GM18873 (cell line): ENCODE measurements around the gene CA9.

Experiments
- ATAC-seq: cut with Tn5 transposase; IDR thresholded peaks from one replicate; pipeline ENCODE4 v1.9.1; 2021; ENCODE audit warnings: mild to moderate bottlenecking, moderate library complexity, moderate number of reproducible peaks; ENCODE audit not compliant: unreplicated experiment, low FRiP score

Gene CA9

DNA sequence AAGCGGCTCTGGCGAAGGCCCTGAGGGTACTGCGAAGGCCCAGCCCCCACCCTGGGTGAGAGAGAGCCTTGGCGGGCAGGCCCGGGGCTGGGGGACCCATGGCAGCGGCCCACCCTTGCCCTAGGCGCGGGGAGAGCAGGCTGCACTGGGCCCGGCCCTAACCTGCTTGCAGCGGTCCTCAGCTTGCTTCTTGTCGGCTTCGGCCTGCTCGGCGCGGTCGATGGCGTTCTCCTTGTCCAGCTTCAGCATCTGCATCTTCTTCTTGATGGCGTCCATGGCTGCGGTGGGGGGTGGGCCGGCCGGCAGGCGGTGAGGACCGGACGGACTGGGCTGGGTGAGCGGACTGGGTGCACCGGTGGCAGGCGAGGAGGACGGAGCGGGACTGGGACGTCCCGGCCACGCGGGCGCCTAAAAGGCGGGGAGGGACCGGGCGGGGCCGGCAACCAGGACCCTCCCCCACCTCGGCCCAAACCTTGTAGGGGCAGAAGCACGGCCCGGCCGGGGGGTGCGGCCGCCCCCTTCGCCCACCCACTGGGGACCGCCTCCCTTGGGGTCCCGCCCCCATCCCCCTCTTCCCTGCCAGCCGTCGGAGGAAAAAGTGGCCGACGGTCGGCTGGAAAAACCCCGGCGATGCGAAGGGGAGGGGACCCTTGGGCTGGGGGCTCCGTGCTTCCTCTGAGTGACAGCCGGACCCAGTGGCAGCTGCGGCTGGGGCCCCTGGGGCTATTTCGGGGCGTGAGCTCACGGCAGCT is 16.0 kb downstream of the CA9 start, which contains the start of gene TPM2:
TSS of gene TPM2 (minus strand) at position 384 of the 752 bp plus-strand sequence. CDS start at position 276, 108 bp downstream.
- ATAC-seq = no peak

DNA sequence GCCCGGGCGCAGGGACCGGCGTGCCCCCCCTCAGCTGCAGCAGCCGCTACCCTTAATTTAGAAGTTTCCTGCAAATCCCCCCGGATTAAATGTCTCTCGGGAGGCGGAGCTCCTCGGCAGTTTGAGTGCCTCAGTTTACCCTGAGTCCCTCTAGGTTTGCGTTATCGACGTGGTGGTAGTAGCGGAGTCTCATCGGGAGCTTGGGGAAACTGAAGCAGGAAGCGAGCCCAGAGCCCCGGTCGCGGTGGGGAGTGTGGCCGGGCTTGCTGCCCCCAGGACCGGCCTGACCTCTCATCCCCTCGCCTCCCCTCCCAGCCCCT is 16.5 kb downstream of the CA9 start:
- ATAC-seq = no peak

DNA sequence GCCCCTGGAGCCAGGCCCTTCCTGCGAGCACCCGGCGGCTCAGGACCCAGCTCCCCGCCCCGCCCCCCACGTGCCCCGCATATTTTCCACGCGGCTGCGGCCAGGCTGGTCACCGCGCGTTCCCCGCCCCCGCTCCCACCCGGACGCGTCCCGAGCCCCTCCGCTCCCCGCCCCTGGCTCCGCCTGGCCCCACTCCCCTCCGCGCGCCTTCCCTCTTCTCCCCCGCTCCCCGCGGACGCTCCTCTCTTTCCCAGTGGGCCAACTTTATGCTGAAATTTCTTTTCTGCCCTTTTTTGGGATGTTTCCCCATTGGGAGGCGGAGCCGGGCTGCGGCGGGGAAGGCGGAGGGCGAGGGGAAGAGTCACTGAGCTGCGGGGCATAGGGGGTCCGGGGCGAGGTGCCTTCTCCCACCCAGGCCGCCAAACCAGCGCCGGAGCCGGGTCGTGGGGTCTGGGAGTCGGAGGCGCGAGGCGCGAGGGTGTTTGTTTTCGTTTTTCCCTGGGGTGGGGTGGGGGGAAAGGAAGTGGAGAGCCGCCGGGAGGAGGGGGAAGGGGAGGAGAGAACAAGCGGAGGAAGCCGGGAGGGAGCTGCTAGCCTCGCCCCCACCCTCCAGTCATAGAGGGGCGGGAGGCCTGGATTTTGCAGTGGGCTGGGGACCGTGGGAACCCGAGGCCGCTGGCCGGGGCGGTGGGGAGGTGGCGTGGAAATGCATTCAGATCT is 17.0 kb downstream of the CA9 start:
- no peak for ATAC-seq

DNA sequence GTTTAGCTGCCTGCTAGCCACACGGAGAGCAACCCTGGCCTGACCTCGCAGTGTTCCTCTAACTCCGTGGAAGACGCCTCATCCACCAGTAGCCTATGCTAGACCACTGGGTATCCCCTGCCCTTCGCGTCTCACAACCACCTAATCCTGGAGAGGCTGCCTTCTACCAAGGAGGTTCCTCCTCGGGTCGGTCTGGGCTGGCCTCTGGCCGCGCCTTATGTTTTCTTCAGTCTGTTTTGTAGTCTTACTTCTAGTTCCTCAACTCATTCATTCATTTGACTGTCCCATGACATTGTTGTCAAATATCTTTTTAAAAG is 17.6 kb downstream of the CA9 start:
- ATAC-seq = no peak

DNA sequence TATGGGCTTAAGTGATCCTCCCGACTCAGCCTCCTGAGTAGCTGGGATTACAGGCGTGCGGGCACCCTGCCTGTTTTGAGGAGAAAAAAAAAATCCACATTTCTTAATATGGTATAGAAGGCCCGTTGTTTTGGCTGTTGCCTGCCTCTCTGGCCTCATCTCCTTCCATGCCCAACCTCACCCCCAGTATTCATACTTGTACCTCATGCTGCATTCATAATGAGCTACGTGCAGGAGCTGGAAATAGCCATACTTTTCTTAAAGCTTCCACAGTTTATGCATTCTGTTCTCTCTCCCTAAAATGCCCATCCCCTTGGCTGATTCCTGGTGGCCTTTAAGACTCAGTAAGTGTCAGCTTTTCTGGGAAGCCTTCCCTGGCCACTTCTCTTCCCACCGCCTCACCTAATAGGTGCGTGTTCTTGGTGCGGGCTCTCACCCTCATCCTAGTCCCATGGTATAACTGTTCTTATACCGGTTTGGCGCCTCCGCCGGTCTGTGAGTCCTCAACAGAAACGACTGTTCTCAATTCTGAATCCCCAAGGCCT is 18.1 kb downstream of the CA9 start:
- no peak for ATAC-seq

DNA sequence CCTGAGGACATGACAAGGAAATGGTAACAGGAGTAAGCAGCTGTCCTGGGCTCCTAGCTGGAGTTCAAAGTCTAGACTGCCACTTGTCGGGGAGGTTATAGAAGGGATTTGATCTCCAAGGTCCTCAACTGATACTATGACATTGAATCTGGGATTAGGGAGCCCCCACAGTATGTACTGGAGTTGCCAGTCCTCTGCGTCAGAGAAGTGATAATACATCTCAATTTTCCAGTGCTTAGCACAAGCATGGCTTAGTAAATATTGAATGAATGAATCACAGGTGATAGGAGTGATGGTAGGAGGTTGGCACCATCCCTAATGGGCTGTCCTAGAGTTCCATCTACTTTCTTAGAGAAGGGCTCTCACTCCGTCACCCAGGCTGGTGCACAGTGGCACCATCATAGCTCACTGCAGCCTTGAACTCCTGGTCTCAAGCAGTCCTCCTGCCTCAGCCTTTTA is 22.2 kb downstream of the CA9 start:
- ATAC-seq = no peak

DNA sequence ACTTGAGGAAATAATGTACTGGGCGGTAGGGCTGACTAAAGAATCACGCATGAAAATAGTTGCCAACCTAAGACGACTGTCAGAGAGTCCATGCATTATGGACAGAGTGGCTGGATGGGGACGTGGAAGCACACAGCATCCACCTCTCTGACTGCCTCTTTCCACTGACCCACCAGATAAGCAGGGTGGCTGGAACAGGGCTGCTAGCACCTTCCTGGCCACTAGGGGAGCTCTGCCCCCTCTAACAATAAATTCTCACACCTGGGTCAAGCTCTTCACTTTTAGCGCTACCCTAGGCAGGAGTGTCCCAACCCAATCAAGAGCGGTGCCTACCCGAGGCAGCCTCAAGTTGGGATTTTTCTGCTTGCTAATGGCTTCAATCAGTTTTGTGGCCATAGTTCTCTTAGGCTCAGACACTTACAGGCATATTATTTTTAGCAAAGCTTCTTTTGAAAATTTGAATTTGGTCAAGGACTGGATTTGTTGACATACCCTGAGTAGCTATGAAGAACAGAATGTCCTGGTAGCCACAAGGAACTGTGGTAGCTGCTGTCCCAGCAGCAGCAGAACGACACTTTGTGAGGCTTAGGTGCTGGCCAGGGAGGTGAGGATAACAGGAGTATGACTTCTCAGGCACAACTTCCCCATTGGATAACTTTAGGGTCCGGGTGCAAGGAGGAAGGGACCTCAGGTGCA is 22.9 kb downstream of the CA9 start:
- peak; percentile 52 for ATAC-seq

DNA sequence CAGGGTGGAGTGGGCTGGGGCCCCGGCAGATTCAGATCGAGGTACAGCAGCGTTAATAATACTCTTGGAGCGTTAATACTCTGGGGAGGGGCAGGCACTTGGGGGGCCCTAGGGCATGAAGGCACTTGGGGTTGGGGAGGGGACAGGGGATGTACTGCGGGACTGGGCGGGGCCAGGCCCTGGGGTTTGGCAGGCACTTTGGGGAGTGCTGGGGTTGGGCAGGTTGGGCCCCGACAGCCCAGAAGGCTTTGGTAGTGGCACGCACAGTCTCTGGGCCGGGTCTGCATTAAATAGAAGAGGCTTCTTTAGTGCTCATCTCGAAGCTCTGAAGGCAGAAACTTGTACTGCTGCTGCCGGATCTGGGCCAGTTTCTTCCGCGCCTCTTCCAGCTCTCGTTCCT is 23.8 kb downstream of the CA9 start:
- no peak for ATAC-seq

DNA sequence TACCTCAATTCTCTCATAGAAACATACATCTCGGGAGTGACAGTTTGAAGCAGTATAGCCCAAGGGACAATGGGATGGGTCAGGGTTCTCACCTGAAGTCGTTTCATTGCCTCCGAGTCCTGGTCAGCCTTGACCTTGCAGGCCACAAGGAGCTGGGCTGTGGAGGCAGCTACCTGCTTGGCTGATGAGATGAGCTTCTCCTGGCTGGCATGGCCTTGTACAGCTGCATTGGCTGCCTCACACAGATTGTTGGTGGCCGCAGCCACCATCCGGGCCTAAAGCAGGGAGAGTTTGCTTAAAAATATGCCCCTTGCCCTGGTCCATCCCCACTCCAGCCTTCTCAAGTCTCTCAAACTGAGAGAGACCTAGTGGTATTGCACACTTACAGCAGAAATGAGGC is 24.5 kb downstream of the CA9 start:
- ATAC-seq = no peak

DNA sequence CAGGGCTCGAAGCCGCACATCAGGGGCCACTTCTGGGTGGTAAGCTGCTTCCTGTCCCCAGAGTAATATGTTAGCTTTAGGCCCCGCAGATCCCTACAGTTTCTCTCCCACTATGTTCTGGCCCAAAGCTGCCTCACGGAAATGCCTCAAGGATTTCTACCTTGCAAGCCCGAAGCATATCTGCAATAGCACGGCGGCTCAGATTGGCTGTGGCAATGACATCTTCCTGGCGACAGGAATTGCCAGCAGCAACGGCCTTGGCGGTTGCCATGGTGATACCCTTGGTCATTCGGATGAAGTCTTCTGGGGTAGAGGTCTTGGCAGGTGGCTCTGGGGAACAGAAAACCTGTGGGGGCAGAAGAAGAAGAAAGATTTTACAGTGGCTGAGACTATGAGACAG is 26.3 kb downstream of the CA9 start:
- no peak for ATAC-seq

DNA sequence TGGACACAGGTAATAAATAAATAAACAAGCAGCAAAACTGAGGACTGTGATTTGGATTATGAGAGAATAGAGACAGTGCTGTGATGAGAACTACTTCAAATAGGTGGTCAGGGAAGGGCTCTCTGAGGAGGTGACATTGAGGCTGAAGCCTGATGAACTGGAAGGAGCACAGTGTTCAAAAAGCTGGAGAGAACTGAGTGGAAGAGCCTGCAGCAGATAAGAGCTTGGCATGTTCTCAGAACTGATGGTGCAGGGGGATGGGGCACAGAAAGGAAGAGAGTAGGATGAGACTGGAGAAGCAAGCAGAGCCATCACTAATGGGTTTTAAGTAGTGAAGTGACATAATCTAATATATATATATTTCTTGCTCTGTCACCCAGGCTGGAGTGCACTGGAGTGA is 27.2 kb downstream of the CA9 start:
- ATAC-seq = no peak

DNA sequence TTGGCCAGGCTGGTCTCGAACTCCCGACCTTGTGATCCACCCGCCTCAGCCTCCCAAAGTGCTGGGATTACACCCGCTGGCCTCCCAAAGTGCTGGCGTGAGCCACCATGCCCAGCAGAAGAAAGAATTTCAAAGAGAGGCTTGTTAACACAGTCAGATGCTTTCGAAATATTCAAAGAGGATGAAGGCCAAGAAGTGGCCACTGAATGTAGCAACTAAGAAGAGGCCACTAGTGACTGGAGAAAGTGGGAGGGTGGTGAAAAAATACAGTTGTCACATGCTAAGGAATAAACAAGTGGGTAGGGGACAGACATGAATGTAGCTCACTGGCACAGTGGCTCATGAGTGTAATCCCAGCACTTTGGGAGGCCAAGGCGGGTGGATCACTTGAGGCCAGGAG is 29.0 kb downstream of the CA9 start:
- ATAC-seq = no peak

DNA sequence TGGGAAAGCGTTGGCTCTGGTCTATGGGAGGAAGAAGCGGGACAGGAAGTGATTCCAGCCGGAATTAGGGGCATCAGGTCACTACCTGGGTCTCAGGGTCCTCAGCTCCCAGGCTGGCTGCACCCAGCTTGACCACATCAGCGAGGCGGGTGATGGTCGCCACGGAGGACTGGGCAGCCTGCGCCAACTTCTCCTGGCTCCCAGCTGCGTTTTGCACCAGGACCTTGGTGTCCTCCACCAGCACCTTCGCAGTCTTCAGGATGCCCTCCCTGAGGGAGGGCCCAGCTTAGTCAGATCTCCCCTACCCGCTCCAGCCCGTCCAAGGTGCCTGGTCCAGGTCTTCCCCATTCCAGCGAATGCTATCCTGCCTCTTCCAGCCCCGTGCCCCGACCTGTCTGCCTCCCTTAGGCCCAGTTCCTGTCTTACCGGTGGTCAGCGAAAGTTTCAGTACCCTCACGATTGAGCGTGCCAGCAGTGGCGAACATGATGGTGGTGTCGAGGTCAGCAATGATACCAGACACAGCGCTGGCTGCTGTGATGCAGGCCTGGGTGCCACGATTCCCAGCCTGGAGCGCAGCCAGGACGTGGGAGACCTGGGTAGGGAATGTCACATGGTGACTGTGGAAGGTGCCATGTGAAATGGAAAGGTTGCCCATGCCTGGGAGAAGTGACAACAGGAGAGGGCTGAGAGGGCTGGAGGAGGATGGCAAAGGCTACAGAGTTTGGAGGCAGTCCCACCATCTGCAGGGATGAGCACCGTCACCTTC is 30.4 kb downstream of the CA9 start:
- ATAC-seq = no peak

DNA sequence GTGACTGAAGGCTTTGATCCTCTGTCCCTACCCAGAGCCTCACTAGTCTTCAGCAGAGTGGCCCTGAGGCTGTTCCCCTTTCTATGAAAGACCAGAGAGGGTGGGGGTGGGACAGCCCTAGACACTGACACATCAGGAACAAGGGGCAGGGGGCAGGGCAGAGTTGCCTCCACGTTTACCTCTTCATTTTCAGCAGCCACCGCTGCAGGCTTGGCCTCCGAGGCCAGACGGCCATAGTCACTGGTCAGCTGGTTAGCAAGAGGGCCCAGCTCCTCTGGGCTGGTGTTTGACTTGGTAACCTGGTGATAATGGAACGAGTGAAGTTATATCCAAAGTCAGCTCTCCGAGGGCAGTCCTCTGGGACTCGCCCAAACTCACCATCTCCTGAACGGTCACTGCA is 31.6 kb downstream of the CA9 start:
- no peak for ATAC-seq

DNA sequence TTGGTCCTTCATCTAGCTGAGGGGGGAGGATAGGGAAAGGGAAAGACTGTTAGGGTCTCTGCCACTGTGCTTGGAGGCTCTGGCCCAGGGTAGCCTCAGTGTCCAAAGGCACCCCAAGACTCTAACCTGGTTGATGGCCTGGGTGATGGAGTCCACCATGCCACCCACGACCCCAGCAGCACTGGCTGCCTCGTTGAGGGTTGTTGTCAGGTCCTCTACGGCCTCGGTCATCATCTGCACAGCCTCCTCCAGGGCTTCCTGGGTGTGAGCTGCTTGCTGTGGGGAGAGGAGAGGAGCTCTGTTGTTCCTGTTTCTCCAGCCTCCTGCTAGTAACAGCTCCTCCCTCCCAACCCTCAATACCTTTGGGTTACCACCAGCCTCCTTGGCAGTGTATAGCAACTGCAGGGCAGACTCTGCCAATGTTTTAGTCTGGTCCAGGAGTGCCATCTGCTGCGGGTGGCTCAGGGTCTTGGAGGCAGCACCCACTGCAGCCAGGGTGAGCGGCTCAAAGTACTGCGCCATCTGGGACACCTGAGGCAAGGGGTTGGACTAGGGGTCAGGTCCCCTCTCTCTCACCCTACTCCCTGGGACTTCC is 32.2 kb downstream of the CA9 start:
- ATAC-seq = no peak

DNA sequence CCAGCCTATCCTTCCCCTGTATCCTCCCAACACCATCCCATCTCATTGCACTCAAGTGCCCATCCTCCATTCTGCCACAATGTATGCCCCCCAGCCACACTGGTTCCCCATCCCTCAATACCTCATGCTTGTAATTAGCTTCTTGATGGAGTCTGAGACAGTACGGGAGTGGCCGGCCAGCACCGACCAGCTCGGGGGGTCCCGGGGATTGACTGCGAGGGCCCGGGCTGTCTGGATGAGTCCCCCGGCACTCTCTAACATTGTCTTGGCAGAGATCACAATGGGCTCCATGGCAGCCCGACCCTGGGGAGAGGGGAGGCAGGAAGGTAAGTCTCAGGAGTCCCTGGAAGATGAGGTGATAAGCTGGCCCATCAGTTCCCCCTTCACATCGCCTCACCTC is 33.2 kb downstream of the CA9 start:
- ATAC-seq = no peak

DNA sequence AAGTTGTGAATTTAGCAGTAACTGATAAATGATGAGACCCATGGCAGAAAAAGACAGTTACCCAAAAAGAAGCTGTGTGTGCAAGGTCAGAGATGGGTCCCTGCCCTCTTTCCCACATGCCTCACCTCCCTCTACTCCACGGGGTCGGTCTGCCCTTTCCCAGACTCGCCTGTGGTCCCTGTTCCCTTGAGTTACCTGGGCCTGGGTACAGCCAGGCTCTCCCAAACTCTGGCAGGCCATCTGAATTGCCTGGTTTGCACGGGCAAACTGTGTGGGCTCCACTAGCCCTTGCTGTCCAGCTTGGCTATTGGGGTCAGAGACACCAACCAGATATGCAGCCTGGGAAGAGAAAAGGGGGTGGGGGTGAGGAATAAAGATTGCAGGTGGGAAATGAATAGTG is 34.4 kb downstream of the CA9 start:
- ATAC-seq = no peak

DNA sequence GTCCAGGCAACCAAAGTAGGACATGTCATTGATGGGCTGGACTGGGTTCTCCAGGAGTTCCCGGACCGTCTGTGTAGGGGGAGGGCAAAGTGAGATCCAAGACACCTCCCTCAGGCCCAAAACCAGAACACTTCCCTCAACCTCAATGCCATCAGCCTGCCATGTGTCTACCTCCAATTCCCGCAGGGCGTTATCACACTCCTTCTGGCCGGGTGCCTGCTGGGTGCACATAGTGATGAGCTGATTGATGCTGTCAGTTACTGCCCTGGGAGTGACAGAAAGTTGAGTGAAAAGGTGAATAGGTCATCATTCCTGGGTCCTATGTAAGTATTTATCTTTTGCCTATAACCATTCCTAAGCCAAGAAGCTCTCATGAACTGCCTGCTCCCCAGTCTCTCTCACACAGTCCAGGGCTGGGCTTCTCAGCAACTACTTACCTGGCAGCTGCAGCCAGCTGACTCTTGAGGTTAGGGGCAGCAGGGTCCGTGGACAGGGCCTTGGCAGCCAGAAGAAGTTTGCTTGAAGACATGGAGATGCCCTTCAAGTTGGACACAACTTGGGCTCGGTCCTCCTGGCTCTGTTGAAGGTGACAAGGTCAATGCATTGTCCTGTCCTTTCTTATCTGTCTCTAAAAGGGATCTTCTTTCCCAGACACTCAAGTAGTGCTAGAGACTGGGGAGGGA is 37.2 kb downstream of the CA9 start:
- ATAC-seq = no peak

DNA sequence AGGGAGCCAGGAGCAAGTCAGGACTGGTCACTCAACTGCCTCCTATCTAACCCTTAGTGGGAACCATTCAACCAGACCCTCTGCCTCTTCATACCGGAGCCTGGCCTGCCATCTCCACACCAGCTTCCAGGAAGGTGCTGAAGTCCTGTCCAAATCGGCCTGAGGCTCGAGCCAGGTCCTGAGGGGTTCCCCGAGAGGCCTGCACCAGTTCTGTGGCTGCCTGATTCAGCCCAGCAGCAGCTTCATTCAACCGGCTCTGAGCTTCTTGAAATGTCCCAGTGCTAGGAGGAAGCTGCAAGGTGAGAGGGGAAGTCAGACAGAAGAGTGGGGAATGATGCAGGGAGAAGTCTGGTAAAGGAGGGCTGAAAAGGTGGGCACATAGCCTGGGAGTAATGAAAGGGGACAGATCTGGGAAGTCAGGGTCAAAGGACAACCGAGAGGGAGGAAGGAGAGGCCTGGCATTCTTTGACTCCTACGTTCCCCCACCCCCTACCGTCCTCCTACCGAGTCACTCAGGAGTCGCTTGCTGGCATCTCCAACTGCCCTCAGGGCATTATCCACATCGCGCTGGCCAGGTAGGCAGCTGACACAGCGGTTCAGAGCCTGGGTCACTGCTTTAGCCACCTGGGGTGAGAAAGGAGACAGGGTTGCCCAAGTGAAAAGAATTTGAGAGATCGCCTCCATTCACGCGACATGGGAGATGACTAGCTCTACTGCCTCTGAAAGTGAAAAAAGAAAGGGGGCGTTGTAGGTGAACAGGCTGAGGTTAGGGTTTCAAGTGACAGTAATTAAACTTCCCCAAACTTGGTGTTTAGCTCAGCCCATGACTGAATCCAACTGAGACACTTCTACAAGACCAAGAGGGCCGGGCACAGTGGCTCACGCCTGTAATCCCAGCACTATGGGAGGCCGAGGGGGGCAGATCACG is 38.0 kb downstream of the CA9 start:
- no peak for ATAC-seq
